ENCODE results near the gene ARHGAP18.

ARHGAP18 gene

GRCh38 chr6:129617986-129618385, 92.0 kb downstream of the ARHGAP18 start:
- no peak for DNase-seq (ENCODE audit: low read depth in 2 of 2)

- no peak for DNase-seq (ENCODE audit: low read depth in 2 of 2)
Observed at GRCh38 chr6:129615496-129615895, 94.5 kb downstream of the ARHGAP18 start.

- DNase-seq (ENCODE audit: low read depth in 2 of 2): no peak
Observed at GRCh38 chr6:129615020-129615419, 95.0 kb downstream of the ARHGAP18 start.

GRCh38 chr6:129614464-129614863, 95.5 kb downstream of the ARHGAP18 start:
- DNase-seq (ENCODE audit: low read depth in 2 of 2): no peak

- DNase-seq (ENCODE audit: low read depth in 2 of 2): no peak
Observed at GRCh38 chr6:129612440-129612839, 97.5 kb downstream of the ARHGAP18 start.

GRCh38 chr6:129609635-129610034, 100.3 kb downstream of the ARHGAP18 start:
- no peak for DNase-seq (ENCODE audit: low read depth in 2 of 2)

- DNase-seq (ENCODE audit: low read depth in 2 of 2): no peak
Observed at GRCh38 chr6:129608886-129609537, 101.0 kb downstream of the ARHGAP18 start.

- DNase-seq (ENCODE audit: low read depth in 2 of 2): no peak
Observed at GRCh38 chr6:129607581-129608186, 102.3 kb downstream of the ARHGAP18 start.

- DNase-seq (ENCODE audit: low read depth in 2 of 2): no peak
Observed at GRCh38 chr6:129606664-129607063, 103.3 kb downstream of the ARHGAP18 start.

GRCh38 chr6:129605967-129606366, 104.0 kb downstream of the ARHGAP18 start:
- no peak for DNase-seq (ENCODE audit: low read depth in 2 of 2)

GRCh38 chr6:129605095-129605494, 104.9 kb downstream of the ARHGAP18 start:
- DNase-seq (ENCODE audit: low read depth in 2 of 2): no peak

GRCh38 chr6:129604321-129604720, 105.7 kb downstream of the ARHGAP18 start:
- no peak for DNase-seq (ENCODE audit: low read depth in 2 of 2)

GRCh38 chr6:129603741-129604140, 106.2 kb downstream of the ARHGAP18 start:
- no peak for DNase-seq (ENCODE audit: low read depth in 2 of 2)

- DNase-seq (ENCODE audit: low read depth in 2 of 2): no peak
Observed at GRCh38 chr6:129601323-129601722, 108.7 kb downstream of the ARHGAP18 start.

GRCh38 chr6:129599467-129599866, 110.5 kb downstream of the ARHGAP18 start:
- no peak for DNase-seq (ENCODE audit: low read depth in 2 of 2)

- DNase-seq (ENCODE audit: low read depth in 2 of 2): no peak
Observed at GRCh38 chr6:129598244-129599187, 111.5 kb downstream of the ARHGAP18 start.

- no peak for DNase-seq (ENCODE audit: low read depth in 2 of 2)
Observed at GRCh38 chr6:129597023-129597713, 112.8 kb downstream of the ARHGAP18 start.

- no peak for DNase-seq (ENCODE audit: low read depth in 2 of 2)
Observed at GRCh38 chr6:129596522-129596921, 113.5 kb downstream of the ARHGAP18 start.

- DNase-seq (ENCODE audit: low read depth in 2 of 2): no peak
Observed at GRCh38 chr6:129593233-129593564, 116.8 kb downstream of the ARHGAP18 start.

- no peak for DNase-seq (ENCODE audit: low read depth in 2 of 2)
Observed at GRCh38 chr6:129592516-129593232, 117.3 kb downstream of the ARHGAP18 start.

- DNase-seq (ENCODE audit: low read depth in 2 of 2): no peak
Observed at GRCh38 chr6:129590408-129591022, 119.5 kb downstream of the ARHGAP18 start.

Data from stimulated activated CD8-positive, alpha-beta memory T cell treated with anti-CD3 and anti-CD28 coated beads, Interleukin-2, amount 100 ng/mL, for 48 hours (primary cell).